Vagina (tissue), 2 donors: ENCODE measurements around the gene AK4. TPM values are rescaled to one million over a fixed set of nuclear protein-coding genes. Genes with fewer than 3 reads are reported as not detected.
A peak's percentile ranks its signal among the peaks of the same experiment; 100 is the strongest.

ENCODE experiments used
- DNase-seq, 2 donors: peaks; one replicate each; pipeline ENCODE4 v3.0.0-alpha.2; 2017; ENCODE audit errors: extremely low spot score in 2 of 2
- H3K27ac ChIP-seq: fragments of 200-600 bp; sonication (generic); one replicate; pipeline ENCODE4 v1.5.1; 2019
- H3K27me3 ChIP-seq: fragments of 200-600 bp; sonication (generic); one replicate; pipeline ENCODE4 v1.5.1; 2019
- H3K36me3 ChIP-seq, 2 donors: fragments of 200-600 bp; sonication (generic); one replicate each; pipeline ENCODE4 v1.5.1; 2017 to 2019
- H3K4me1 ChIP-seq: fragments of 200-600 bp; sonication (generic); one replicate; pipeline ENCODE4 v1.5.1; 2019
- H3K4me3 ChIP-seq, 2 donors: fragments of 200-600 bp; sonication (generic); 1 replicate in 1 of 2; 2 replicates in 1 of 2; pipeline ENCODE4 v1.5.1; 2016 to 2019
- H3K9me3 ChIP-seq: fragments of 200-600 bp; sonication (generic); one replicate; pipeline ENCODE4 v1.5.1; 2019
- POLR2A ChIP-seq, 2 donors: fragments of 450-650 bp; IDR thresholded peaks; one replicate each; pipeline ENCODE4 v1.6.1; 2017; ENCODE audit warnings: antibody characterized with exemption in 2 of 2, mild to moderate bottlenecking in 2 of 2, moderate library complexity in 2 of 2
- POLR2AphosphoS5 ChIP-seq, 2 donors: sonication (generic); formaldehyde crosslinking; IDR thresholded peaks; one replicate each; pipeline ENCODE4 v1.9.0; 2017; ENCODE audit warnings: antibody characterized with exemption in 2 of 2, mild to moderate bottlenecking in 2 of 2, low read depth in 1 of 2; ENCODE audit not compliant: insufficient read depth in 1 of 2
- intact Hi-C: fragments of 100-400 bp; cut with DNase I; formaldehyde crosslinking; loops from one replicate; pipeline ENCODE4 v1.15.1; 2023
- total RNA-seq: library from RNA; depleted of rRNA; stranded (reverse); fragments of >200 nt; gene quantifications from one replicate; pipeline ENCODE4 v1.2.3, GENCODE V29; 2016
- TF ChIP-seq, protein P1 (sequence below), 3 experiments: fragments of 450-650 bp in 2 of 3; fragments of 200-600 bp in 1 of 3; sonication (generic) in 1 of 3; IDR thresholded peaks; one replicate each; pipeline ENCODE4 v1.5.1; 2017 to 2019; ENCODE audit warnings: antibody characterized with exemption in 3 of 3, mild to moderate bottlenecking in 2 of 3, moderate library complexity in 2 of 3

AK4 gene
- total RNA-seq, 1 donor from 2014 or later = 22.1 TPM

DNA sequence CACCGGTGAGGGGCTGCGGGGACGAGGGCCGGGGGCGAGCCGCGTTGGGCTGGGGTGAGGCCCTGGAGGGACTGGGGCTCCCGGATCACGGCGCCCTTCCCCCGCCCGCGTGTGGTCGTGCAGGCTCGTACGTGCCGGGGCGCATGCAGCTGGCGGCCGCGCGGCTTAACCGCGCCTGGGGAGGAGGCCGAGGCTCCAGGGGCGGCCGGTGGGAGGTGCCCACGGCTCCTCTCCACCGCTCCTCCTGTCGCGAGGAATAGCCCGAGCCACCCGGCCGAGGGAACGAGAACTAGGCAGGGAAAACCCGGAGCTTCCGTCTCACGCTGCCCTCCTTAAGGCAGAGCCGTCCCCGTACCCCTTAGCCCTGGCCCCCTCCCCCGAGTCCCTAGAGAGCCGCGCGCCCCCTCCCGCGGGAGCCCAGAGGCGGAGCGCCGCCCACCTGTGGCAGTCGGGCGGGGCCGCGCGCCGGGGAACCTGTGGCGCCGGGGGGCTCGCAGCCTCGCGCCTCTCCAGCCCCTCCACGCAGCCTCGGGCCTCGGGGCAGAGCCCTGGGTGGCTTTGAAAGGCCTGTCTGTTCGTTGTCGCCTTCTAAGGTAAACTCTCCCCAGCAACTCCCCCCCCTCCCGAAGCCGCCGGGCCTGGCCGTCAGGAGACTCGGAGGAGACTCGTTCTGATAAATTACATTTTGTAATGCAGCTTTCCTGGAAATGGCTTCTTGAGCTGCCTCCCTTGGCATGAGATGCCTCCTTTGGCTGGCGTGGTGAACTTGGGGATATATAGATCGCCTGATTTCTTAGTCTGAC, 746 bp downstream of the AK4 start:
- Histone ChIP-seq H3K4me1 (peaks cover 13% of the 10 kb centered on the region), H3K36me3 (no peaks in the 10 kb centered on the region), H3K27ac (peak overlapping the region; percentile 83), H3K27me3 (no peaks in the 10 kb centered on the region), H3K9me3 (no peaks in the 10 kb centered on the region), H3K4me3 (peak overlapping the region; percentile 63 to 86)
- TF ChIP-seq, protein P1, sequence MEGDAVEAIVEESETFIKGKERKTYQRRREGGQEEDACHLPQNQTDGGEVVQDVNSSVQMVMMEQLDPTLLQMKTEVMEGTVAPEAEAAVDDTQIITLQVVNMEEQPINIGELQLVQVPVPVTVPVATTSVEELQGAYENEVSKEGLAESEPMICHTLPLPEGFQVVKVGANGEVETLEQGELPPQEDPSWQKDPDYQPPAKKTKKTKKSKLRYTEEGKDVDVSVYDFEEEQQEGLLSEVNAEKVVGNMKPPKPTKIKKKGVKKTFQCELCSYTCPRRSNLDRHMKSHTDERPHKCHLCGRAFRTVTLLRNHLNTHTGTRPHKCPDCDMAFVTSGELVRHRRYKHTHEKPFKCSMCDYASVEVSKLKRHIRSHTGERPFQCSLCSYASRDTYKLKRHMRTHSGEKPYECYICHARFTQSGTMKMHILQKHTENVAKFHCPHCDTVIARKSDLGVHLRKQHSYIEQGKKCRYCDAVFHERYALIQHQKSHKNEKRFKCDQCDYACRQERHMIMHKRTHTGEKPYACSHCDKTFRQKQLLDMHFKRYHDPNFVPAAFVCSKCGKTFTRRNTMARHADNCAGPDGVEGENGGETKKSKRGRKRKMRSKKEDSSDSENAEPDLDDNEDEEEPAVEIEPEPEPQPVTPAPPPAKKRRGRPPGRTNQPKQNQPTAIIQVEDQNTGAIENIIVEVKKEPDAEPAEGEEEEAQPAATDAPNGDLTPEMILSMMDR (IDR thresholded peaks at IDR 0.05) = no peak
- no peak for TF ChIP-seq POLR2AphosphoS5 (IDR thresholded peaks at IDR 0.05; ENCODE audit: insufficient read depth in 1 of 2, low read depth in 1 of 2)
- TF ChIP-seq POLR2A (IDR thresholded peaks at IDR 0.05) = no peak
- DNase-seq = no peak
- intact Hi-C loops = loop anchor here (10.0 kb wide), 1 partner anchor 56 kb away; no protein-coding TSS in a partner anchor

DNA sequence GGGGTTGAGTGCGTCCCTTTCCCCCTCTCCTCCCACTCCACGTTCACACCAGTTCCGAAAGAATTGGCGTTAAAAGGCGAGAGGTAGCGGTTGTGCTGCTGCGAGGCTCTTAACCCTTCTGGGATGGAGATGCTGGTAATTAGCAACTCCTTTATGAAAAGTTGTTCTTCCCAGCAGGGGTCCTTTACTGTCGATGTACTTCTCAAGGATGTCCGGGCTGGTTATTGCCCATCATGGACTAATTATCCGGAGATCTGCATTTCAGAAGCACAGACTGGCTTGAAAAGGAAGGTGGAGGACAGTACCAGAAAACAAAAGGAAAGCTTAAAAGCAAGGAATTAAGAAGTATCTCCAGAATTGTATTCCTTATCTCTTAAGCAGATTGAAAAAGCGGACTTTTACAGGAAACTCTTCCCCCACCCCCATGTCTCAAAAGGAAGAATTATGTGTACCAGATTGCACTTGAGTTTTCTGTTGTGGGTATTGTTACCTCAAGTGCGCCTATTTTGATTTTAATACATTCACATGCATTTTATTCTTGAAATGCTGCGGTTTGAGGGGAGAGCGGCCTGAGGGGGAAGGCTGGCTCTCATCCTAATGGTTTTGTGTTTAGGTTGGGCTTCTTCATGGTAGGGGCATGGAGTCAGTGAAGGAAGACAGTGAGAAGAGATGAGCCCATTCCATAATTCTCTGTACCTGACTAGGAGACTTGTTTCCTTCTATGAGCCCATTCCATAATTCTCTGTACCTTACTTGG, 1.5 kb downstream of the AK4 start:
- H3K9me3 ChIP-seq = no peaks in the 10 kb centered on the region
- H3K27ac ChIP-seq = peak overlapping the region; percentile 83
- peak overlapping the region; percentile 63 to 86 for H3K4me3 ChIP-seq
- no peak for DNase-seq
- H3K4me1 ChIP-seq = peaks cover 13% of the 10 kb centered on the region
- no peaks in the 10 kb centered on the region for H3K27me3 ChIP-seq
- TF ChIP-seq, protein P1 (IDR thresholded peaks at IDR 0.05) = no peak
- TF ChIP-seq POLR2A (IDR thresholded peaks at IDR 0.05) (no peak), POLR2AphosphoS5 (IDR thresholded peaks at IDR 0.05; ENCODE audit: insufficient read depth in 1 of 2, low read depth in 1 of 2) (no peak)
- no peaks in the 10 kb centered on the region for H3K36me3 ChIP-seq
- intact Hi-C loops = loop anchor here (10.0 kb wide), 1 partner anchor 55 kb away; no protein-coding TSS in a partner anchor

DNA sequence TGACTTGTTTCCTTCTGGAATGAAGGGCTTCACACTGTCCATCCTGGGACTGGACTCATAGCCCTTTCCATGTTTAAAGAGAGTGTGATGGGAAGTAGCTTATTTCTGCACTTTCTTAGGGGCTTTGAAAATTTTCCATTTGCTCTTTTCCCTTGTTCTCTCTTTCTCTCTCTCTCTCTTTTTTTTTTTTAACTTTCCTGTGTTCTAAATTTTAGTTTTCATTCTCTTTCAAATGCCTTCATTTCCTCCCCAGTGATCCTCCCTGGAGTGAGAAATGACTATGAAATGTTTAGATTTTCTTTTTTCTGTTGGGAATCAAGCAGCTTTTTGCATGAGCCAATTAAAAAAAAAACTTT, 2.1 kb downstream of the AK4 start:
- no peak overlapping the region for H3K4me3 ChIP-seq
- H3K27ac ChIP-seq = no peak overlapping the region
- intact Hi-C loops = no loop called here
- H3K36me3 ChIP-seq = no peaks in the 10 kb centered on the region
- TF ChIP-seq, protein P1 (IDR thresholded peaks at IDR 0.05) = no peak
- TF ChIP-seq POLR2A (IDR thresholded peaks at IDR 0.05) (no peak), POLR2AphosphoS5 (IDR thresholded peaks at IDR 0.05; ENCODE audit: insufficient read depth in 1 of 2, low read depth in 1 of 2) (no peak)
- DNase-seq = no peak
- H3K4me1 ChIP-seq = peaks cover 13% of the 10 kb centered on the region
- no peaks in the 10 kb centered on the region for H3K27me3 ChIP-seq
- no peaks in the 10 kb centered on the region for H3K9me3 ChIP-seq

DNA sequence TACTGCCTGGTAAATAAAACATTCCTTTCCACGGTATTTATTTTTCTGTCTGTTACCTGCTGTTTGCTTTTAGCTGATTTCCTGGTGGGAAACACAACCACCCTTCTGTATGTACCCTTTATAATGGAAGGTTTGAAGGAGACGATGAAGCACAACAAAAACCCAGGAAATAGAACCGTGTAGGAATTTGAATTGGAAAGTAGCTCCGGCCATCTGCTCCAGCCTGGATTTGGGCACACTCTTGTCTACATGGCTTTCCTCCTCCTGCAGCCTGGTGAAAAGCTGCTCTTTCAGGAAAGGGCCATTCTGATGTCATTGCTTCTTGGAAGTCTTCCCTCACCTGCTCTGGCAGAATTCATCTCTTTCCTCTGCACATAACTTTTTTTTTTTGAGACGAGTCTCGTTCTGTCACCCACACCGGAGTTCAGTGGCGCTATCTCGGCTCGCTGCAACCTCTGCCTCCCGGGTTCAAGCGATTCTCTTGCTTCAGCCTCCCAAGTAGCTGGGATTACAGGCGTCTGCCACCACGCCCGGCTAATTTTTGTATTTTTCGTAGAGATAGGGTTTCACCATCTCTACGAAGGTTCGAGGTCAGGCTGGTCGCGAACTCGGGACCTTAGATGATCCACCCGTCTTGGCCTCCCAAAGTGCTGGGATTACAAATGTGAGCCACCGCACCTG, 2.7 kb downstream of the AK4 start:
- TF ChIP-seq POLR2A (IDR thresholded peaks at IDR 0.05) = no peak
- no peak for DNase-seq
- no peak overlapping the region for H3K27ac ChIP-seq
- H3K4me3 ChIP-seq = no peak overlapping the region
- peaks cover 13% of the 10 kb centered on the region for H3K4me1 ChIP-seq
- no peaks in the 10 kb centered on the region for H3K27me3 ChIP-seq
- H3K9me3 ChIP-seq = no peaks in the 10 kb centered on the region
- no peaks in the 10 kb centered on the region for H3K36me3 ChIP-seq
- intact Hi-C loops = no loop called here

DNA sequence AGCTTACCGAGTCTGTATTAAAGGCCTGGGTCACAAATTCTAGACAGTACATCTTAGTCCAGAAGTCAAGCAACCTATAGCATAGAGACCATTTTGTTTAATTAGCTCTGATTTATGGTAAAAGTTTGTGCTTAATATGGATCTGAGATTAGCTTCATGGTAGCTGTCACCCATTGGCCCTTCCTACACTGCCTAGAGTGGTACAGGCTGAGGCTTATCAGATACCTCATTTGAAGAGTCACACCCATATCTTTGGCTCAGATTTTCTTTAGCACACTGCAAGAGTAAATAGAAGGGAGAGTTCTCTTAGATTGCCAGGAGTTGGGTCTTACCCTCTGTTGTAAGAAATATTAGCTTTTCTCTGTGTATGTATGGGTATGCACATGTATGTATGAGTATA, 3.6 kb downstream of the AK4 start:
- Histone ChIP-seq H3K36me3 (no peaks in the 10 kb centered on the region), H3K4me1 (peaks cover 12% of the 10 kb centered on the region), H3K4me3 (no peak overlapping the region), H3K9me3 (no peaks in the 10 kb centered on the region), H3K27ac (no peak overlapping the region), H3K27me3 (no peaks in the 10 kb centered on the region)
- intact Hi-C loops = no loop called here
- DNase-seq = no peak
- TF ChIP-seq, protein P1 (IDR thresholded peaks at IDR 0.05) = no peak
- no peak for TF ChIP-seq POLR2A (IDR thresholded peaks at IDR 0.05)
- TF ChIP-seq POLR2AphosphoS5 (IDR thresholded peaks at IDR 0.05; ENCODE audit: insufficient read depth in 1 of 2, low read depth in 1 of 2) = no peak
